GM10847 (cell line): ENCODE measurements around the gene CATSPER3.

Source experiments
- POLR2A ChIP-seq: IDR thresholded peaks from 2 replicates; pipeline ENCODE4 v1.6.1; 2011; ENCODE audit not compliant: insufficient read length; ENCODE audit errors: extremely low read depth

CATSPER3 gene

GRCh38 chr5:135040333-135041144 is 72.8 kb downstream of the CATSPER3 start:
- no peak for TF ChIP-seq POLR2A

GRCh38 chr5:135041145-135041587 is 73.5 kb downstream of the CATSPER3 start:
- TF ChIP-seq POLR2A = no peak

DNA sequence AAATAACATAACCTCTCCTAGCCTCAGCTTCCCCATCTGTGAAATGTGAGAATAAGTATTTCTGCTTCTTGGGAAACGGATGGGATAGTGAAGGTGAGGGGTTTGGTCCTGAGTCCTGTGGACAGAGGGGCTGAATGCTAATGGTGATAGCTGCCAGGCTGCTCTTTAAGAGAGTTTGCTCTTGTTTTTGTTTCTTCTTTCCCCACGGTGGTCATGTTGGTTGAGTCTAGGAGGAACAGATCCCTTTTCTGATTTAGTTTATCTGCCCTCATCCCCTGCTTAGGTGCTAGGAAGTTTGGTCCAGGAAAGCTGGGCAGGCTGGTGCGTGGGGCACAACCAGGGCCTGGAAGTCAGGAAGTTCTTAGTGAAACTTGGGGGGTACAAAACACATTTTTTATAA is 74.0 kb downstream of the CATSPER3 start:
- TF ChIP-seq POLR2A = no peak

DNA sequence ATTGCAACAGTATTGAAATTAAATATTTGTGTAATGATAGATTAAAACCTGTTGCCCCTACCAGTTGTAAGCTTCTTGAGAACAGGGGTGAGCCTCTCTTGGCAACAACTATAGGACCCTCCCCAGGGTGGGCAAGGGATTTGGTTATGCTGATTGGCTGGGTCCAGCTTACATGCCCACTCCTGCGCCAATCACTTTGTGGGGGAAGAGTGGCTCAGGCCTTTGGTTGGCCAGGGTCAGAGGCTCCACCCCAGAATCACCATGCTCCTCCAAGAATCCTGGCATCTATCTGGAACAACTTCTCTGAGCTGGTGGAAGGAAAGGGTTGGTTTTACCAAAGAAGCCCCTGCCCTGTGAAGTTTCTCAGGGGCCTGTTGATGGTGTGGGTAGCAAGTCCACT is 74.9 kb downstream of the CATSPER3 start:
- no peak for TF ChIP-seq POLR2A

DNA sequence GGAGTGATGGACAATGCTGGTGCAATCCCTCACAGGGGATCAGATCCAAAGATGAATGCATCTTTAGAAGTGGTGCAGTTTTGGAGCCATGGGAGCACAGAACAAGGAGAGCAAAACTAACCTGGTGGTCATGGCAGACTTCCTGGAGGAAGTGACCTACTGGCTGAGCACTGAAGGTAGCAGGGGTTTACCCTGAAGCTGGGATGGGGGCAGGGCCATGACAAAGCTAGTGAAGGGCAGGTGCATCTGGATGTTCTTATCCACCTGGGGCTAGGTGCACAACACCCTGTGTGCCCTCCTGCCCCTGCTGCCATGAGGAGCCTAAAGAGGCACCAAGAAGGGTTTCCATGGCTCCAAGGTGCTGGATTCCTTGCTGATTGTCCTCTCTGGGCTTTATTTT is 77.8 kb downstream of the CATSPER3 start:
- TF ChIP-seq POLR2A = no peak

GRCh38 chr5:135046661-135047346 is 79.1 kb downstream of the CATSPER3 start:
- TF ChIP-seq POLR2A = no peak

DNA sequence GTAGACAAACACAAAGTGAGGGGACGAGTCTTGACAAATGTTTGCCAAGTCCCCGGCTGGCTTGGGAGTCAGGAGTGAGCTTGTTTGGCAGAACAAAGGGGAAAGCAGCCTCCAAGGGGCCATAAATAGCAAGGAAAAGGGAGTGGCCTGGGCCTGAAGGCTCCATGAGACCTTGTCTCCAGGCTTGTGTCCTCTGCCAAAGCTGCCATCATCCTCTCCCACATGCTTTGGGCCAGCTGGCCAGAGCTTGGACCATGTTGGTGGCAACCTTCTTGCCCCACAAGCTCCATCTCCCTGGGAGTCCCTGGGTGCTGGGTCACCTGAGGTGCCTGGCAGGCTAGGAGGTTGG is 79.6 kb downstream of the CATSPER3 start:
- TF ChIP-seq POLR2A = no peak

GRCh38 chr5:135048286-135048685 is 80.6 kb downstream of the CATSPER3 start:
- no peak for TF ChIP-seq POLR2A

DNA sequence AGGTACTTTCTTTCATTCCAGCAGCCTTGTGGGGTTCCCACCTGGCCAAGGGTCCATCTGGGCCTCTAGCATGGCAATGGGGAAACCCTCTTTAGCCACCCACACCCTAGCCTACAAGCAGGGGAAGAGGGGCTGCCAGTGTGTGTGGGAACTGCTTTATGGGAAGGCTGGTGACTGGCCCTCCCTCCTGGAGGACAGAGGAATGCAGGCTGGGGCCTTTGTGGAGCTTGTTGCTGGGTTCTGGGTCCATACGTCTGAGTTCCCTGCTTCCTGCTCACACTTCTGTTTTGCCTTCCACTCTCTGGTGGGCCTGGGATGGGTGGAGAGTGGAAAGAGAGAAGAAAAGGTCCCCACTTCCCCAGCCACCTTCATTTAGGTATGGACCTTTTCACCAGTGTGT is 81.2 kb downstream of the CATSPER3 start:
- no peak for TF ChIP-seq POLR2A

GRCh38 chr5:135050244-135050767 is 82.6 kb downstream of the CATSPER3 start:
- no peak for TF ChIP-seq POLR2A

GRCh38 chr5:135051399-135051798 is 83.7 kb downstream of the CATSPER3 start:
- no peak for TF ChIP-seq POLR2A

- no peak for TF ChIP-seq POLR2A
These were observed 84.2 kb downstream of the CATSPER3 start for GRCh38 chr5:135051872-135052271.

DNA sequence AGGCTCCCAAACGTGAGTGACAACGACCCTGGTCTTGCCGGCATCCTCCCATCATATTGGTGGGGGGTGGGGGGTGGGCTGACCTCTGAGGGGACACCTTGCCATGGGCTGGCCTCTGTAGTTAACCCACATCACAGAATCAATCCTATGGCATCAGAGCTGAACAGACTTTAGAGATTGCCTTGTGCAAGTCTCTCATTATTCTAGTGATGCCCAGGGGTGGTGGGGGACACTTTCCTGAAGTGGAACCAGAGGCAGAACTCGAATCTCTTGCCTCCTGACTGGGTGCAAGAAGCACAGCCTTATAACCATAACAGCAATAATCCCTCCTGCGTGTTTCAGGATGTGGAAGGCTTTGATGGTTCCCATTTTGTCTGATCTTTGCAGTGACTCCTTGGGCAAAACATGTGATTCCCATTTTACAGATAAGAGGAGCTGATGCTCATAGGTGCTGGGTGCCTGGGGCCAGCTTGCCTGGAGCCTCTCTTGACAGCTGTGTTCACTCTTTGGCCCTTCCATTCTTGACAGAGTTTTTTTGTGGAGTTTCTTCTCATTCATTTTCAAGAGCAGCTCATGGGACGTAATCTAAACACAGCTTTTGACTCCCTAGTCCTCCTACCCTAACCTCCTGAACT is 84.9 kb downstream of the CATSPER3 start:
- no peak for TF ChIP-seq POLR2A

DNA sequence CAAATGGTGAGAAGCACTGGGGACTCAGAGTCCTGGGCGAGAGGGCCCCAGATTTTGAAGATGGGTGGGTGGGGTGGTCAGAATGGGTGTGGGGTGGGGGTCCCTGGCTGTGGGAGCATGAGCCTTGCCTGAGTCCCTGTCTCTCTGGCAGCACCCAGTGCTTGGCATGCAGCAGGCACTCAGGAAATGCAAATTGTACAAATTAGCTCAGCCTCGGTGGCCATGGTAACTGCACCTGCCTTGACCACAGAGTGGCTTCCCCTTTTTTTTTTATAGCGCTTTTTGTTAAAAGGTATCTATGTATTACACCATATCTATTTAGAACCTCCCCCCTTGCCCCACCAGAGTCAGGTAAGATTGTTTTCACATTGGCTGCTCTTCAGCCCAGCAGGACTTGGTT is 85.6 kb downstream of the CATSPER3 start:
- no peak for TF ChIP-seq POLR2A

DNA sequence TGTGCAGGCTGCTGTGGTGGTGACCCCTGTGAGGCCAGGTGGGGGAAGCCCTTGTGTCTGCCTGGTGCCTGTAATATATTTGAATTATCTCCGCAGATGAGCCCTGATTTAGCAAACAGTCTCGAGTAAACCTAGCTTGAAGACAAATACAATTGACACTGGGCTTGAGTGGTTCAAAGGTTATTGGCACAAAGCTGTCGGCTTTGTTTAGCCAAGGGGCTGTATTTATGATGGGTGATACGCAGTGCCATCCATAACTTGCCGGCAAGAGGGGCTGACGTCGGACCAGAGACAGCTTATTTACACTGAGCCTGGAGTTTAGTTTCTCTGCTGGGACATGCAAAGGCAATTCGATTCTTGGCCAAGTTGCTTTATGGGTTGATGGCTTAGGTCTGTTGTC is 86.3 kb downstream of the CATSPER3 start:
- no peak for TF ChIP-seq POLR2A

GRCh38 chr5:135054546-135054945 is 86.8 kb downstream of the CATSPER3 start:
- TF ChIP-seq POLR2A = no peak
